NOMO-1 treated with DMSO at 0.1 percent for 48 hours (cell line): Measurements from ENCODE around the gene TTC7B.
A peak's percentile ranks its signal among the peaks of the same experiment; 100 is the strongest.

Source experiments
- DNase-seq: peaks from one replicate; lab custom pipeline; 2025; ENCODE audit not compliant: unreplicated experiment; lab: John Stamatoyannopoulos, UW

The TTC7B gene

GRCh38 chr14:90807060-90807459 is 9.2 kb downstream of the TTC7B start:
- DNase-seq = no peak

GRCh38 chr14:90805662-90806540 is 10.3 kb downstream of the TTC7B start:
- no peak for DNase-seq

- no peak for DNase-seq
Measured at GRCh38 chr14:90805084-90805391, 11.2 kb downstream of the TTC7B start.

- no peak for DNase-seq
Measured at GRCh38 chr14:90804292-90805083, 11.7 kb downstream of the TTC7B start.

- no peak for DNase-seq
Measured at GRCh38 chr14:90803249-90803648, 13.0 kb downstream of the TTC7B start.

- no peak for DNase-seq
Measured at GRCh38 chr14:90799420-90799819, 16.8 kb downstream of the TTC7B start.

GRCh38 chr14:90797919-90798318 is 18.3 kb downstream of the TTC7B start:
- DNase-seq = no peak

- DNase-seq = no peak
Measured at GRCh38 chr14:90797451-90797850, 18.8 kb downstream of the TTC7B start.

- DNase-seq = peak; percentile 27
Measured at GRCh38 chr14:90796329-90796728, 19.9 kb downstream of the TTC7B start.

- DNase-seq = no peak
Measured at GRCh38 chr14:90795744-90796143, 20.5 kb downstream of the TTC7B start.

GRCh38 chr14:90791486-90791885 is 24.7 kb downstream of the TTC7B start:
- no peak for DNase-seq

GRCh38 chr14:90788031-90788430 is 28.2 kb downstream of the TTC7B start:
- DNase-seq = peak; percentile 78

GRCh38 chr14:90785876-90786450 is 30.3 kb downstream of the TTC7B start:
- no peak for DNase-seq

GRCh38 chr14:90785471-90785870 is 30.8 kb downstream of the TTC7B start:
- no peak for DNase-seq

- no peak for DNase-seq
Measured at GRCh38 chr14:90784621-90785270, 31.5 kb downstream of the TTC7B start.

GRCh38 chr14:90783344-90783743 is 32.9 kb downstream of the TTC7B start:
- DNase-seq = no peak

GRCh38 chr14:90782892-90783291 is 33.3 kb downstream of the TTC7B start:
- DNase-seq = no peak

- DNase-seq = no peak
Measured at GRCh38 chr14:90781876-90782275, 34.4 kb downstream of the TTC7B start.

GRCh38 chr14:90781344-90781761 is 34.9 kb downstream of the TTC7B start:
- DNase-seq = no peak

- no peak for DNase-seq
Measured at GRCh38 chr14:90780519-90780918, 35.7 kb downstream of the TTC7B start.

GRCh38 chr14:90778571-90779255 is 37.5 kb downstream of the TTC7B start:
- DNase-seq = no peak
